ENCODE data around the gene CALHM4. TPM values are rescaled to one million over a fixed set of nuclear protein-coding genes. Genes with fewer than 3 reads are reported as not detected.
A peak's percentile ranks its signal among the peaks of the same experiment; 100 is the strongest.

Gene CALHM4
- total RNA-seq, 1 donor from 2014 or later: not detected

DNA sequence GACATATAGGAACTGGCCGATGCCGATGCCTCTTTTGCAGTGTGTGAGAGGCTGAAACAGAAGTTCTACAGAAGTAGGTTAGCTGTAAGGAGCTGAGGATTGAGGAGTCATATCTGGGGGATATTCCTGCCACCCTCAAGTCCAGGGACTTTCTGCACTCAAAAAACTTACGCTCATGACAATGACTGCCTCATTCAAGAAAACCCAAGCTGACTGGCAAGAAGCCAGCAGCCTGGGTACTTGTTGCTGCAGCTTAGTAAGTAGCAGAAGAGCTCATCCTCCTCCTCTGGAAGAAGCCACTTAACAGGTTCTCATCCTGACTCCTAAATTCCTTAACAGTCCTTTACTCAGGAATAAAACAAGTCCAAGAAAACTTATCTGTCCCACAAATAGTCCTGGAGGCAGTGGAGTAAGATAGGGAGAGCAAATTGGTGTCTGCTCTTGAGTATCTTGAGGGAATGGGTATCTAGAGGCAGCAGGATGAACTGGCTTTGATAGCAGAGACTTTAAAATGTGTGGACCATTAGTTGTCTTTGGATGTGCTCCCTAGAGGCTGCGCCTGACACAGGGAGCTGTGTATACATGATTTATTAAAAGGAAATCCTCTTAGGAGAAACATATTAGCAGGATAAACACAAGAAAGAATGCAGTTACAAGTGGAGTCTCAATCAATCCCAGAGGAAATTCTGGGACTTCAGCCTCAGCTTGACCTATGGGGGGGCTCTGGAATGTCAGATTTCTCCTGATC is 34.8 kb upstream of the CALHM4 start:
- H3F3A ChIP-seq (ENCODE audit: low read depth): no peaks in the 10 kb centered on the region
- H3K9me3 ChIP-seq (ENCODE audit: low read depth): no peaks in the 10 kb centered on the region
- H3K27ac ChIP-seq: no peak overlapping the region
- H3K9ac ChIP-seq: no peak overlapping the region
- no peak overlapping the region for H3K4me2 ChIP-seq
- H3K79me2 ChIP-seq (ENCODE audit: low read depth): no peaks in the 10 kb centered on the region
- peaks cover 12% of the 10 kb centered on the region for H3K36me3 Mint-ChIP-seq
- H3K27me3 Mint-ChIP-seq (ENCODE audit: insufficient read depth, low read depth): peaks cover 7% of the 10 kb centered on the region
- H3K4me1 ChIP-seq: no peaks in the 10 kb centered on the region
- H3K36me3 ChIP-seq: no peaks in the 10 kb centered on the region
- no peak overlapping the region for H3K4me3 ChIP-seq
- TF ChIP-seq, protein P1, sequence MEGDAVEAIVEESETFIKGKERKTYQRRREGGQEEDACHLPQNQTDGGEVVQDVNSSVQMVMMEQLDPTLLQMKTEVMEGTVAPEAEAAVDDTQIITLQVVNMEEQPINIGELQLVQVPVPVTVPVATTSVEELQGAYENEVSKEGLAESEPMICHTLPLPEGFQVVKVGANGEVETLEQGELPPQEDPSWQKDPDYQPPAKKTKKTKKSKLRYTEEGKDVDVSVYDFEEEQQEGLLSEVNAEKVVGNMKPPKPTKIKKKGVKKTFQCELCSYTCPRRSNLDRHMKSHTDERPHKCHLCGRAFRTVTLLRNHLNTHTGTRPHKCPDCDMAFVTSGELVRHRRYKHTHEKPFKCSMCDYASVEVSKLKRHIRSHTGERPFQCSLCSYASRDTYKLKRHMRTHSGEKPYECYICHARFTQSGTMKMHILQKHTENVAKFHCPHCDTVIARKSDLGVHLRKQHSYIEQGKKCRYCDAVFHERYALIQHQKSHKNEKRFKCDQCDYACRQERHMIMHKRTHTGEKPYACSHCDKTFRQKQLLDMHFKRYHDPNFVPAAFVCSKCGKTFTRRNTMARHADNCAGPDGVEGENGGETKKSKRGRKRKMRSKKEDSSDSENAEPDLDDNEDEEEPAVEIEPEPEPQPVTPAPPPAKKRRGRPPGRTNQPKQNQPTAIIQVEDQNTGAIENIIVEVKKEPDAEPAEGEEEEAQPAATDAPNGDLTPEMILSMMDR (IDR thresholded peaks at IDR 0.05): no peak
- TF ChIP-seq EZH2phosphoT487 (IDR thresholded peaks at IDR 0.05): no peak
- TF ChIP-seq EZH2 (IDR thresholded peaks at IDR 0.05): no peak
- peak overlapping the region; percentile 38 for H3K27ac Mint-ChIP-seq
- H4K20me1 ChIP-seq (ENCODE audit: low read depth): no peaks in the 10 kb centered on the region
- no peaks in the 10 kb centered on the region for H3K27me3 ChIP-seq
- no peak overlapping the region for H2AFZ ChIP-seq (replicated peaks)
- DNase-seq (ENCODE audit: low spot score): no peak
- no peak overlapping the region for H3K4me3 Mint-ChIP-seq
- H3K4me1 Mint-ChIP-seq: peaks cover 13% of the 10 kb centered on the region
- H3K9me3 Mint-ChIP-seq: no peaks in the 10 kb centered on the region

DNA sequence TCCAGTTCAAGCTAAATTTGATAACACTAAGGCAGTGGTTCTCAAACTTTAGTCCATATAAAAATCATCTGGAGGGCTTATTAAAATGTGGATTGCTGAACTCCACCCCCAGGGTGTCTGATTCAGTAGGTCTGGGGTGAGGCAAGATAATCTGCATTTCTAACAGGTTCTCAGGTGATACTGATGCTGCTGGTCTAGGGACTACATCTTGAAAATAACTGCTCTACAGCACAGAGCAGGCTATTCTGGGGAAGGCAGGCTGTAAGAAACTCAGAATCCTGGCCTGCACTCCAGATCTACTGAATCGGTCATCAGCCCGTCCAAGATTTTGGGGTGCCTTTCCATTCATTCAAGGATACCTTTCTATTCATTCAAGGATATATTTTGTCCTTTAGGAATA is 30.7 kb upstream of the CALHM4 start:
- Histone ChIP-seq H4K20me1 (ENCODE audit: low read depth) (no peaks in the 10 kb centered on the region), H3K27ac (no peak overlapping the region), H3F3A (ENCODE audit: low read depth) (no peaks in the 10 kb centered on the region), H3K4me2 (no peak overlapping the region), H3K79me2 (ENCODE audit: low read depth) (no peaks in the 10 kb centered on the region), H3K9ac (no peak overlapping the region), H3K9me3 (ENCODE audit: low read depth) (no peaks in the 10 kb centered on the region), H3K27me3 (no peaks in the 10 kb centered on the region), H2AFZ (replicated peaks) (no peak overlapping the region), H3K36me3 (no peaks in the 10 kb centered on the region), H3K4me1 (no peaks in the 10 kb centered on the region), H3K4me3 (no peak overlapping the region)
- no peak overlapping the region for H3K4me3 Mint-ChIP-seq
- H3K36me3 Mint-ChIP-seq: peaks cover 4% of the 10 kb centered on the region
- TF ChIP-seq EZH2phosphoT487 (IDR thresholded peaks at IDR 0.05) (no peak), EZH2 (IDR thresholded peaks at IDR 0.05) (no peak)
- TF ChIP-seq, protein P1 (IDR thresholded peaks at IDR 0.05): no peak
- H3K27ac Mint-ChIP-seq: no peak overlapping the region
- peaks cover 7% of the 10 kb centered on the region for H3K27me3 Mint-ChIP-seq (ENCODE audit: insufficient read depth, low read depth)
- no peaks in the 10 kb centered on the region for H3K9me3 Mint-ChIP-seq
- H3K4me1 Mint-ChIP-seq: peaks cover 5% of the 10 kb centered on the region
- no peak for DNase-seq (ENCODE audit: low spot score)

DNA sequence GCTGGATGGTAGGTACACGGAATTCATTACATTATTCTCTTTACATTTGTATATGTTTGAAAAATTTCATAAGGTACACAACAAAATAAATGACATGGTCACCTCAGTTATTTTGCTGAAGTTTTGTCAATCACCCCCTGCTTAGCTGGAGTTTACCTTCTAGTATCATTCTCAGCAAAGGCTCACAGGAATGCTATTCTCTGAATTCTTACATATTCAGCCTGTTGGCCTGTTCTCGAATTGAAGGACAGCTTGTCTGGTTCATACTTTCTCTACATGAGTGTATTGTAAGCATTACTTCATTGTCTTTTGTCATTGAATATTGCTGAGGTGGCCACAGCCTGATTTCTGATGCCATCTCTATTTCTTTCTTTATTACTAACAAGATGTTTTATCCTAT is 29.3 kb upstream of the CALHM4 start:
- Histone ChIP-seq H2AFZ (replicated peaks) (peak overlapping the region; percentile 4), H3K4me1 (peaks cover 8% of the 10 kb centered on the region), H4K20me1 (ENCODE audit: low read depth) (no peaks in the 10 kb centered on the region), H3F3A (ENCODE audit: low read depth) (no peaks in the 10 kb centered on the region), H3K4me2 (no peak overlapping the region), H3K27me3 (no peaks in the 10 kb centered on the region), H3K9ac (no peak overlapping the region), H3K36me3 (no peaks in the 10 kb centered on the region), H3K27ac (no peak overlapping the region), H3K4me3 (no peak overlapping the region), H3K79me2 (ENCODE audit: low read depth) (no peaks in the 10 kb centered on the region), H3K9me3 (ENCODE audit: low read depth) (no peaks in the 10 kb centered on the region)
- no peak for DNase-seq (ENCODE audit: low spot score)
- peaks cover 8% of the 10 kb centered on the region for H3K4me1 Mint-ChIP-seq
- H3K36me3 Mint-ChIP-seq: no peaks in the 10 kb centered on the region
- H3K9me3 Mint-ChIP-seq: no peaks in the 10 kb centered on the region
- TF ChIP-seq EZH2phosphoT487 (IDR thresholded peaks at IDR 0.05) (no peak), EZH2 (IDR thresholded peaks at IDR 0.05) (no peak)
- TF ChIP-seq, protein P1 (IDR thresholded peaks at IDR 0.05): no peak
- H3K4me3 Mint-ChIP-seq: no peak overlapping the region
- no peak overlapping the region for H3K27ac Mint-ChIP-seq
- H3K27me3 Mint-ChIP-seq (ENCODE audit: insufficient read depth, low read depth): peaks cover 2% of the 10 kb centered on the region

Data from neural progenitor cell (in vitro differentiated cells).